ENCODE data around the gene OSBPL10. TPM values are rescaled to one million over a fixed set of nuclear protein-coding genes. Genes with fewer than 3 reads are reported as not detected.

Gene OSBPL10
- total RNA-seq, 1 experiment from 2014 or later, result 74.7 TPM

GRCh38 chr3:31911643-31912042 lies 69.4 kb downstream of the OSBPL10 start:
- no peaks in the 10 kb centered on the region for H3K27me3 Mint-ChIP-seq (ENCODE audit: unreplicated experiment)
- intact Hi-C loops (cut with micrococcal nuclease; ENCODE audit: unreplicated experiment), result no loop called here
- H3K36me3 Mint-ChIP-seq (ENCODE audit: insufficient read depth, unreplicated experiment), result no peaks in the 10 kb centered on the region
- TF ChIP-seq, protein P1, sequence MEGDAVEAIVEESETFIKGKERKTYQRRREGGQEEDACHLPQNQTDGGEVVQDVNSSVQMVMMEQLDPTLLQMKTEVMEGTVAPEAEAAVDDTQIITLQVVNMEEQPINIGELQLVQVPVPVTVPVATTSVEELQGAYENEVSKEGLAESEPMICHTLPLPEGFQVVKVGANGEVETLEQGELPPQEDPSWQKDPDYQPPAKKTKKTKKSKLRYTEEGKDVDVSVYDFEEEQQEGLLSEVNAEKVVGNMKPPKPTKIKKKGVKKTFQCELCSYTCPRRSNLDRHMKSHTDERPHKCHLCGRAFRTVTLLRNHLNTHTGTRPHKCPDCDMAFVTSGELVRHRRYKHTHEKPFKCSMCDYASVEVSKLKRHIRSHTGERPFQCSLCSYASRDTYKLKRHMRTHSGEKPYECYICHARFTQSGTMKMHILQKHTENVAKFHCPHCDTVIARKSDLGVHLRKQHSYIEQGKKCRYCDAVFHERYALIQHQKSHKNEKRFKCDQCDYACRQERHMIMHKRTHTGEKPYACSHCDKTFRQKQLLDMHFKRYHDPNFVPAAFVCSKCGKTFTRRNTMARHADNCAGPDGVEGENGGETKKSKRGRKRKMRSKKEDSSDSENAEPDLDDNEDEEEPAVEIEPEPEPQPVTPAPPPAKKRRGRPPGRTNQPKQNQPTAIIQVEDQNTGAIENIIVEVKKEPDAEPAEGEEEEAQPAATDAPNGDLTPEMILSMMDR (IDR thresholded peaks at IDR 0.05; ENCODE audit: unreplicated experiment), result no peak
- CTCF ChIA-PET, result interaction anchor here (0.7 to 1.0 kb wide), 2 partner anchors 49 to 140 kb away, joined by 3 read pairs; no protein-coding TSS in a partner anchor
- no peak overlapping the region for H3K27ac Mint-ChIP-seq (ENCODE audit: unreplicated experiment)
- no peaks in the 10 kb centered on the region for H3K9me3 Mint-ChIP-seq (ENCODE audit: low read depth, unreplicated experiment)
- H3K4me1 Mint-ChIP-seq (ENCODE audit: low read depth, unreplicated experiment), result peaks cover 34% of the 10 kb centered on the region
- DNase-seq, result no peak
- BruUV-seq (replicated peaks), result no TSS peak
- no peak overlapping the region for H3K4me3 Mint-ChIP-seq (ENCODE audit: low read depth, unreplicated experiment)

- no TSS peak for BruUV-seq (replicated peaks)
- Mint-ChIP-seq H3K4me3 (ENCODE audit: low read depth, unreplicated experiment) (no peak overlapping the region), H3K27me3 (ENCODE audit: unreplicated experiment) (no peaks in the 10 kb centered on the region), H3K4me1 (ENCODE audit: low read depth, unreplicated experiment) (peaks cover 34% of the 10 kb centered on the region), H3K9me3 (ENCODE audit: low read depth, unreplicated experiment) (no peaks in the 10 kb centered on the region), H3K36me3 (ENCODE audit: insufficient read depth, unreplicated experiment) (no peaks in the 10 kb centered on the region), H3K27ac (ENCODE audit: unreplicated experiment) (no peak overlapping the region)
- DNase-seq, result no peak
- CTCF ChIA-PET, result interaction anchor here (1.0 kb wide), 1 partner anchor 140 kb away, joined by 3 read pairs; no protein-coding TSS in a partner anchor
- intact Hi-C loops (cut with micrococcal nuclease; ENCODE audit: unreplicated experiment), result no loop called here
- TF ChIP-seq, protein P1 (IDR thresholded peaks at IDR 0.05; ENCODE audit: unreplicated experiment), result no peak
Observed at GRCh38 chr3:31911124-31911523, 69.9 kb downstream of the OSBPL10 start.

- DNase-seq, result no peak
- no TSS peak for BruUV-seq (replicated peaks)
- TF ChIP-seq, protein P1 (IDR thresholded peaks at IDR 0.05; ENCODE audit: unreplicated experiment), result no peak
- Mint-ChIP-seq H3K4me3 (ENCODE audit: low read depth, unreplicated experiment) (no peak overlapping the region), H3K9me3 (ENCODE audit: low read depth, unreplicated experiment) (no peaks in the 10 kb centered on the region), H3K36me3 (ENCODE audit: insufficient read depth, unreplicated experiment) (no peaks in the 10 kb centered on the region), H3K27ac (ENCODE audit: unreplicated experiment) (peak overlapping the region; percentile 60), H3K4me1 (ENCODE audit: low read depth, unreplicated experiment) (peaks cover 45% of the 10 kb centered on the region), H3K27me3 (ENCODE audit: unreplicated experiment) (no peaks in the 10 kb centered on the region)
- CTCF ChIA-PET, result interaction anchor here (0.7 kb wide), 1 partner anchor 14 kb away, joined by 3 read pairs; no protein-coding TSS in a partner anchor
- intact Hi-C loops (cut with micrococcal nuclease; ENCODE audit: unreplicated experiment), result loop anchor here (5.0 kb wide), 1 partner anchor 58 kb away; no protein-coding TSS in a partner anchor
Observed at GRCh38 chr3:31909455-31909854, 71.6 kb downstream of the OSBPL10 start.

GRCh38 chr3:31908391-31909097 lies 72.5 kb downstream of the OSBPL10 start:
- Mint-ChIP-seq H3K27ac (ENCODE audit: unreplicated experiment) (peak overlapping the region; percentile 60), H3K4me1 (ENCODE audit: low read depth, unreplicated experiment) (peaks cover 51% of the 10 kb centered on the region), H3K9me3 (ENCODE audit: low read depth, unreplicated experiment) (no peaks in the 10 kb centered on the region), H3K4me3 (ENCODE audit: low read depth, unreplicated experiment) (no peak overlapping the region), H3K36me3 (ENCODE audit: insufficient read depth, unreplicated experiment) (no peaks in the 10 kb centered on the region), H3K27me3 (ENCODE audit: unreplicated experiment) (no peaks in the 10 kb centered on the region)
- peak; percentile 20 for DNase-seq
- TF ChIP-seq, protein P1 (IDR thresholded peaks at IDR 0.05; ENCODE audit: unreplicated experiment), result no peak
- BruUV-seq (replicated peaks), result no TSS peak
- CTCF ChIA-PET, result interaction anchor here (0.7 kb wide), 2 partner anchors 15 to 19 kb away, joined by 3 read pairs; no protein-coding TSS in a partner anchor
- intact Hi-C loops (cut with micrococcal nuclease; ENCODE audit: unreplicated experiment), result loop anchor here (5.0 kb wide), 1 partner anchor 59 kb away; no protein-coding TSS in a partner anchor
